GM10266 (cell line): Measurements from ENCODE around the gene CD7.

Source experiments
- DNase-seq: peaks from one replicate; pipeline ENCODE4 v3.0.0; 2012; ENCODE audit errors: extremely low spot score
- TF ChIP-seq, protein P1 (sequence below): IDR thresholded peaks from 2 replicates; pipeline ENCODE4 v1.5.1; 2012; ENCODE audit warnings: mild to moderate bottlenecking, low read depth; ENCODE audit not compliant: control insufficient read depth, insufficient read depth; ENCODE audit errors: missing control alignments

CD7 gene

DNA sequence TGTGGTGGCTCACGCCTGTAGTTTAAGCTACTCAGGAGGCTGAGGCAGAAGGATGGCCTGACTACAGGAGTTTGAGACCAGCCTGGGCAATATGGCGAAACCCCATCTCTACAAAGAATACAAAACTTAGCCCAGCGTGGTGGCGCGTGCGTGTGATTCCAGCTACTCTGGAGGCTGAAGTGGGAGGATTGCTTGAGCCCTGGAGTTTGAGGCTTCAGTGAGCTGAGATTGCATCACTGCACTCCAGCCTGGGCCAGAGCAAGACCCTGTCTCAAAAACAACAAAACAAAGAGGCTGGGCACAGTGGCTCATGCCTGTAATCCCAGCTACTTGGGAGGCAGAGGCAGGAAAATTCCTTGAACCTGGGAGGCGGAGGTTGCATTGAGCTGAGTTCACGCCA, 36.9 kb downstream of the CD7 start:
- TF ChIP-seq, protein P1, sequence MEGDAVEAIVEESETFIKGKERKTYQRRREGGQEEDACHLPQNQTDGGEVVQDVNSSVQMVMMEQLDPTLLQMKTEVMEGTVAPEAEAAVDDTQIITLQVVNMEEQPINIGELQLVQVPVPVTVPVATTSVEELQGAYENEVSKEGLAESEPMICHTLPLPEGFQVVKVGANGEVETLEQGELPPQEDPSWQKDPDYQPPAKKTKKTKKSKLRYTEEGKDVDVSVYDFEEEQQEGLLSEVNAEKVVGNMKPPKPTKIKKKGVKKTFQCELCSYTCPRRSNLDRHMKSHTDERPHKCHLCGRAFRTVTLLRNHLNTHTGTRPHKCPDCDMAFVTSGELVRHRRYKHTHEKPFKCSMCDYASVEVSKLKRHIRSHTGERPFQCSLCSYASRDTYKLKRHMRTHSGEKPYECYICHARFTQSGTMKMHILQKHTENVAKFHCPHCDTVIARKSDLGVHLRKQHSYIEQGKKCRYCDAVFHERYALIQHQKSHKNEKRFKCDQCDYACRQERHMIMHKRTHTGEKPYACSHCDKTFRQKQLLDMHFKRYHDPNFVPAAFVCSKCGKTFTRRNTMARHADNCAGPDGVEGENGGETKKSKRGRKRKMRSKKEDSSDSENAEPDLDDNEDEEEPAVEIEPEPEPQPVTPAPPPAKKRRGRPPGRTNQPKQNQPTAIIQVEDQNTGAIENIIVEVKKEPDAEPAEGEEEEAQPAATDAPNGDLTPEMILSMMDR, result no peak

DNA sequence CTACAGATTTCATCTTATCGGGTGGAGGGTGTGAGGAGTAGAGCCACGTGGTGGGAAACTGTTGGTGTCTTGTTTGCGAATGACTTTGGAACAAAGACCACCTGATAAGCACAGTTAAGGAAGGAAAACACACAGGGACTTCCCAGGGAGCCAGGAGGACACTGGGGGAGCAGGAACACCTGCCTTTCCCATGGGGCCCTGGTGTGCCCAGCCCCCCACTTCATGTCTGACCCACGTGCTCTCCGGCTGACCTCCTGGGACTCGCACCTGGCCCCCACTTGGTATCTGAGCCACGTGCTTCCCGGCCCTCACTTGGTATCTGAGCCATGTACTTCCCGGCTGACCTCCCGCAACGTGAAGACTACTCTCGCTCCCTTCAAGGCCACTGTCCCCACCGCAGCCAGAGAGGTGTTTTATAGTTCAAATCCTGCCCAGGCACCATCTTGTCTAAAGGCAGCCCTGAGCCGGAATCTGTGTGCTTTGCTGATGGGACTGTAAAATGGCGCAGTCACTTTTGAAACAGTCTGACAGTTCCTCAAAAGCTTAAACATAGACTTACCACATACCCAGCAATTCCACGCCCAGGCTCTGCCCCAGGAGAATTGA, 38.5 kb downstream of the CD7 start:
- no peak for DNase-seq
- TF ChIP-seq, protein P1, result no peak

More for the DNA sequence above, 36.9 kb downstream of the CD7 start:
- DNase-seq, result no peak

DNA sequence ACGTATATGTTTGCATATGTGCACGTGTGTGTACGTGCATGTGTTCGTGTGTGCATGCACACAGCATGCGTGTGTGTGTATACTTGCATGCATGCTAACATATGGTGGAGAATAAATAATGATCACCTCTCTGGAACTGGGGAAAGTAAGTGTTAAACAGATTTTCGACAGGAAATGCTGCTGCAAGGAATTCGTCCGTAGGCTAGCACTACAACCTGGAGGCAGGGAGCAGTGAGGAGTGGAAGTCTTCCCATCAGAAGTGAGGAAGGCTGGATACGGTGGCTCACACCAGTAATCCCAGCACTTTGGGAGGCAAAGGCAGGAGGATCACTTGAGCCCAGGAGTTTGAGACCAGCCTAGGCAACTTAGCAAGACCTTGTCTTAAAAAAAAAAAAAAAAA, 39.1 kb downstream of the CD7 start:
- no peak for DNase-seq
- TF ChIP-seq, protein P1, result no peak

DNA sequence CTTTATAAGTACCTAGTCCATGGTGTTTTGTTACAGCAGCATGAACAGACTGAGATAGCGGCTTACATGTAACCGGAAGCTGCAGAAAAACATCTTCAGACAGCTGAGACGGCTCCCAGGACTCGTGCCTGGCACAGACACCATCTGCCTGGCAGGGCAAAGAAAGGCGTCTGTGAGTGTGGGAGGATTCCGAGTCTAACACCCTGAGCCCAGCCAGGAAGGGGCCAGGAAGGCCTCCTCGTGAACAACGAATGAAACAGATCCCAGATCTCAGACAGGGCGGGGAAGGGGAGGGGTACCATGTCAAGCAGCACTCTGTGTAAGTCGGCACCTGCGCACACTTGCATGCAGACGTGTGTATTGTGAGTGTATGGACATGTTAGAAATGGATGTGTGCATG, 39.6 kb downstream of the CD7 start:
- TF ChIP-seq, protein P1, result no peak
- DNase-seq, result no peak

DNA sequence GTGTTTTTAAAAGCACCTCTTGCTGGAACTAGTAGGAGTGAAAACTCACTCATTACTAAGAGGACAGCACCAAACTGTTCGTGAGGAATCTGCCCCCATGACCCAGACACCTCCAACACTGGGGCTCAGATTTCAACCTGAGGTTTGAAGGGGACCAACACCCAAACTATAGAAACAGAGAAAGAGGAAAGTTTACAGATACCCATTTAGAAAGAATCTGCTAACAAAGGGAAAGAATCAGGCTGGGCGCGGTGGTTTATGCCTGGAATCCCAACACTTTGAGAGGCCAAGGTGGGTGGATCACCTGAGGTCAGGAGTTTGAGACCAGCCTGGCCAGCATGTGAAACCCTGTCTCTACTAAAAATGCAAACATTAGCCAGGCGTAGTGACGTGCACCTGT, 40.5 kb downstream of the CD7 start:
- TF ChIP-seq, protein P1, result no peak
- no peak for DNase-seq

DNA sequence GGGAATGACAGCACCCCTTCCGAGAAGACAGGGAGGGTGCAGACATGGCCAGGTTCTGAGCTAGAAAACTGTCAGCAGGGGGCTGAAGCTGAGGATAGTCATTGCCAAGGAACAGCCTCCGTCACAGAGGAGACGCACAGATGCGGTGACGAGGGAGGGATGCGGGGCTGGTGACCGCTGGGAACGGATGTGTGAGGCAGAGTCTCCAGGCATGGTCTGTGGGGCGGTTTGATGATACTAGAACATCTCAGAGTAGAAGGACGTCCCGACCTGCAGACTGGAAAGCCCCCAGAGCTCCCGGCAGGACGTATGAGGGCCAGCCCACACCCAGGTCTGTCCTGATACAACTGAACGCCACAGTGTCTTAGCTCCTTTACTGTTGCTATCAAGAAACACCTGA, 42.1 kb downstream of the CD7 start:
- DNase-seq, result no peak
- TF ChIP-seq, protein P1, result no peak

DNA sequence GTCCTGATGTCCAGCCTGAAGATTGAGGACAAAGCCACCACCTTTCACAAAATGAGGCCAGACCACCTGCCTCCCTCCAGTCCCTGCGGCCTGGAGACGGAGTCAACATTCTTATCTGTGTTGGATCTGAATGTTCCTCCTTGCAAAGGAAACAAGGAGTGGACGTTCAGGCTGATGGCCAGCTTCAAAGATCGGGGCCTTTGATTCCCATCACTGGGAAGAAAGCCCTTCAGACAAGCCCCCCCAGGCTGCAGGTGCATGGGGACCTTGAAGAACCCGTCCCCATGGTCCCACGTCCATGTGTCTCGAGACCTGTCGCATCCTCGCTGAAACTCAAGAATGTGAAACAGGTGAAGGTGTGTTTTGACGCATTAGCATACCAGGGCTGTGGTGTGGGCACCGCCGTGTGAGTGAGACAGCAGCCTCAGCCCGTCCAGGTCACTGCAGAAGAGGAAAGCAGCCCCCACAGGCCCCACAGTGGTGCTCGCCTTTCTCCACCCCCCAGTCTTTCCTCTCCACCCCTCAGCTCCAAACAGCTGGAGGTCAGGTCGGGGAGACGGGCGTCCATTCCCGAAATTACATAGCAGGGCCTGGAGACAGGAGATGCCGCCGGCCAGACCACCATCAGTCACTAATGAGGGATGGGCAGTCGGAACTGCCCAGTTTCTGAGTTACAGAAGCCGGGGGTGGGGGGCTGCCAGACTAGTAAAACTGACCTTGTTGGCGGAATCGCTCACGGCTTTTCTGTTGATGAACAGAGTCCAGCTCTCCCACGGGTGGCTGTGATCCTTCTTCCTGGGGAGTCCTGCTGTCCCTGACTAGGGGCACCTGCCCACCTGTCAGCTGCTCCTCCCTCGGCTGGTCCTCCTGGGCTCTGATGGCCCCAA, 43.0 kb downstream of the CD7 start:
- TF ChIP-seq, protein P1, result no peak
- no peak for DNase-seq
